ENCODE measurements around the gene FEV.
A peak's percentile ranks its signal among the peaks of the same experiment; 100 is the strongest.

FEV gene

GRCh38 chr2:219018286-219018685 lies 33.3 kb upstream of the FEV start:
- DNase-seq (ENCODE audit: extremely low spot score, insufficient read length, low read depth) (no peak), FAIRE-seq (no peak)

GRCh38 chr2:219017201-219017931 lies 32.4 kb upstream of the FEV start:
- FAIRE-seq (no peak), DNase-seq (ENCODE audit: extremely low spot score, insufficient read length, low read depth) (no peak)

- DNase-seq (ENCODE audit: extremely low spot score, insufficient read length, low read depth) (no peak), FAIRE-seq (no peak)
Observed at GRCh38 chr2:219016721-219017120, 31.7 kb upstream of the FEV start.

- DNase-seq (ENCODE audit: extremely low spot score, insufficient read length, low read depth) = no peak
- FAIRE-seq = no peak
Observed at GRCh38 chr2:219010873-219011272, 25.9 kb upstream of the FEV start.

- FAIRE-seq (peak; percentile 68), DNase-seq (ENCODE audit: extremely low spot score, insufficient read length, low read depth) (peak; percentile 35)
Observed at GRCh38 chr2:219010162-219010756, 25.3 kb upstream of the FEV start.

DNA sequence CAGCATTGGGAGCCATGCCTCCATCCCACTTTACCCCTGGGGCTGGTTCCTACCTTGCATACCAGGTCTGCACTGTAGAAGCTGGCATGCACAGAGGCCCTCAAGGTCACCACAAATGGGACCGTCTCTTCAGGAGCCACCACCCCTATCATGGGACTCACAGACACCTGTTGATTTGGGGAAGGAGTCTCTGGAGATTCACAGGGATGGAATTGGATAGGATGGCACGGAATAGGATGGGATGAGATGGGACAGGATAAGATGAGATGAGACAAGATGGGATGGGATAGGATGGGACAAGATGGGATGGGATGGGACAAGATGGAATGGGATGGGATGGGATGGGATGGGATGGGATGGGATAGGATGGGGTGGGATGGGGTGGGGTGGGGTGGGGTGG lies 24.3 kb upstream of the FEV start:
- FAIRE-seq (no peak), DNase-seq (ENCODE audit: extremely low spot score, insufficient read length, low read depth) (no peak)

- no peak for DNase-seq (ENCODE audit: extremely low spot score, insufficient read length, low read depth)
- FAIRE-seq = no peak
Observed at GRCh38 chr2:219003979-219004378, 19.0 kb upstream of the FEV start.

- no peak for DNase-seq (ENCODE audit: extremely low spot score, insufficient read length, low read depth)
- no peak for FAIRE-seq
Observed at GRCh38 chr2:219003267-219003634, 18.3 kb upstream of the FEV start.

DNA sequence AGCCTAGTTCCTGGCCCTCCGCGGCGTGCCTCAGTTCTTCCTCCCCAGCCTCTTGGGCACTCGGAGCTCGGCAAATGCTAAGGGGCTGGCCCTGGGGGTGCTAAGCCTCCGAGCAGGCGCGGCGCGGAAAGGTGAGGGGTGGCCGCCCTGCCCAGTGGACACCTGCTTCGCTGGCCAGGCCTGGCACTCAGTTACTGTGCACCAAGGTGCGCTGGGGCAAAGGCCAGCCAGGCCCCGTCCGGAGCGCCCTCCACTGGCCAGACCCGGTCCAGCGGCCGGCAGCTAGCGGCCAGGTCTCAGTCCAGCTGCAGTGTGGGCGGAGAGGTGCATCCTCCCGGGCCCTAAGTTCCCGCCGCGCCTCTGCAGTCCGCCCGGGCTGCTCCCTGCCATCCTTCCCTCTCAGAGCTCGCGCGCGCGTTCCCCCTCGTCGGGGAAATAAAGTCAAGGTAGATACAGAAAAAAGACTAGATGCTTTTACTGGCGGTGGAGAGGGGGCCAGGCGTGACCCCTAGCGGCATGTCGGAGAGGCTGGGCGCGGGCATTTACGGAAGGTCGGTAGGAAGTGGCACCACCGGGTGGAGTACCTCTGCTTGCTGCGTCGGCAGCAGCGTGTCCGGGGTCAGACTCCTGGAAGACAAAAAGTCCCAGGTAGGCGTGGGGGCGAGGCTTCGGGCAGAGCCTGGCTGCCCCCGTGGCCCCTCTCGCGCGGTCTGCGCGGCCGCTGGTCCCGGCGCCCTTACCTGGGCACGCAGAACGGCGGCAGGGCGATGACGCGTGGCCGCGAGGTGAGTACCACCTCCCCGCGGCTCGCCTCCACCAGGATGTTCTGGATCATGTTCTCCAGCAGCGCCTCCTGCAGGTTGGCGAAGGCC lies 17.6 kb upstream of the FEV start:
- FAIRE-seq (no peak), DNase-seq (ENCODE audit: extremely low spot score, insufficient read length, low read depth) (no peak)

DNA sequence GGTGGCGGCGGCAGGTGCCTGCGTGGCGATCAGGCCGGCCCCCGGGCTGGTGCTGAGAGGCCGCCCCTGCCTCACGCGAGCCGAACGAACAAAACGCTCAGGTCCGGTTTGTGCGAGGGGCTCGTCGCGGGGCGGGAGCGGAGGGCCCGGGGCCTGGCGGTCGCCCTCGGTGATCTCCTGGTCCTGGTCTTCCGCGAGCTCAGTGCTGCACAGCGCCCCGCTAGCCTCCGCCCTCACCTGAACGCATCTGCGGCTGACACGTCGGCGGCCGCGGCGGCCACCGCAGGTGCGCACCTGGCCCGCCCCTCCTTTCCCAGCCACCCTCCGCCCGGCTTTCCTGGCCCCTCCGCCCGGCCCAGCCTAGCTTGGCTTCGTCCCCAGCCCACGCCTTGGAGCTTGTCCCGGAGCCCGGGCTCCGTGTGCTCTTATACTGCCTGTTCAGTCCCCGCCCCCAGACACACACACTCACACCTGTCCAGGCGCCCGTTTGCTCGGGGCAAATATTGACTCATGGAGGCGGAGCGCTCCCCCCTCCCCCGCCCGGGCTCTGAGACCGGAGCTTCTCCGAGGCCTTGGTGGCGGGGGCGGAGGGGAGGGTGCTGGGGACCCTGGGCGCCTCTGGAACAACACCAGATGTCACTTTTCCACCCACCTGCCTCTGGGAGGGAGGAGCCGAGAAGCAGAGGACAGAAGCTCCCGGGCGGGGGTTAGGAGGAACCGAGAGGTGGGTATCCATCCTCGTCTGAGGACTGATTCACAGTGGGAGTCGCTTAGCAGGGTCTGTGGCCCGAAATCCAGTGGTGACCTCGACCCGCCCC lies 16.8 kb upstream of the FEV start:
- FAIRE-seq (no peak), DNase-seq (ENCODE audit: extremely low spot score, insufficient read length, low read depth) (peak; percentile 17)

DNA sequence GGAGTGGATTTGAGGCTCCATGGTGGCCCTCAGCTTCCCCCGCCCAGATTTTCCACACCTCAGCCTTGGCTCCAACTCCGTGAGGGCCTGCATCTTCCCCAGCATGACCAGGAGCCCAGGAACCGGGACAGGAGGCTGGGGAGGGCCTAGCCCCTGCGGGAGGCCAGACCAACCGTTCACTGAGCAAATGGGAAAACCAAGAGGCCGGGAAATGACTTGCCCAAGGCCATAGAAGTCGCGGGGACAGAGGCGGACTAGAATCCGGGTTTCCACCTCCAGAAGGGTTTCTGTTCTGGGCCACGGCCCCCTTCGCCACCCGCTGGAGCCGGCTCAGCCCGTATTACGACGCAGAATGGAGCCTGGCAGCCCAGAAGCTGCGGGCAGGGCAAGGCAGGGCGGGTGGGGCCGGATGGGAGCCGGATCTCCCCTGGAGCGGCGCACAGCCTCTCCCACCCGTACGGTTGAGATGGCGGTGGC lies 16.2 kb upstream of the FEV start:
- FAIRE-seq = no peak

DNA sequence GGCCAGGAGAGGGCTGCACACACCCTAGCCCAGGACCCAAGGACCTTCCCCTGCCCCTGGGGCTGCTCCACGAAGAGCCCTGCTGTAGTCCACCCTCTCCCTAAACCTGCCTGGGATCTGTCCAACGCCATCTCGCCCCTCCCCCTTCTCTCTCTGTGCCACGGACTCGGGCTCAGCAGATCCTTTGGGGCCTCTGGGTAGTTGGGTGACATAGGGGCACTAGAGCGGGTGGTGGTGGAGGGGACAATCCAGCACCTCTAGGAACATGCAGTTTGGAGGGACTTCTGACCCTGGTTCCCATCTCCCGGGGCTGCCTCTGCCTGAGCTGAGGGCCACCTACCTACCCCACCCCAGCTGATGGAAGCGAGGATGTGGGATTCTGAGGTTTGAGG lies 15.6 kb upstream of the FEV start:
- DNase-seq (ENCODE audit: extremely low spot score, insufficient read length, low read depth) (no peak), FAIRE-seq (no peak)

More for the DNA sequence above, 16.2 kb upstream of the FEV start:
- no peak for DNase-seq (ENCODE audit: extremely low spot score, insufficient read length, low read depth)

GRCh38 chr2:218999881-219000568 lies 15.0 kb upstream of the FEV start:
- FAIRE-seq = no peak
- DNase-seq (ENCODE audit: extremely low spot score, insufficient read length, low read depth) = no peak

DNA sequence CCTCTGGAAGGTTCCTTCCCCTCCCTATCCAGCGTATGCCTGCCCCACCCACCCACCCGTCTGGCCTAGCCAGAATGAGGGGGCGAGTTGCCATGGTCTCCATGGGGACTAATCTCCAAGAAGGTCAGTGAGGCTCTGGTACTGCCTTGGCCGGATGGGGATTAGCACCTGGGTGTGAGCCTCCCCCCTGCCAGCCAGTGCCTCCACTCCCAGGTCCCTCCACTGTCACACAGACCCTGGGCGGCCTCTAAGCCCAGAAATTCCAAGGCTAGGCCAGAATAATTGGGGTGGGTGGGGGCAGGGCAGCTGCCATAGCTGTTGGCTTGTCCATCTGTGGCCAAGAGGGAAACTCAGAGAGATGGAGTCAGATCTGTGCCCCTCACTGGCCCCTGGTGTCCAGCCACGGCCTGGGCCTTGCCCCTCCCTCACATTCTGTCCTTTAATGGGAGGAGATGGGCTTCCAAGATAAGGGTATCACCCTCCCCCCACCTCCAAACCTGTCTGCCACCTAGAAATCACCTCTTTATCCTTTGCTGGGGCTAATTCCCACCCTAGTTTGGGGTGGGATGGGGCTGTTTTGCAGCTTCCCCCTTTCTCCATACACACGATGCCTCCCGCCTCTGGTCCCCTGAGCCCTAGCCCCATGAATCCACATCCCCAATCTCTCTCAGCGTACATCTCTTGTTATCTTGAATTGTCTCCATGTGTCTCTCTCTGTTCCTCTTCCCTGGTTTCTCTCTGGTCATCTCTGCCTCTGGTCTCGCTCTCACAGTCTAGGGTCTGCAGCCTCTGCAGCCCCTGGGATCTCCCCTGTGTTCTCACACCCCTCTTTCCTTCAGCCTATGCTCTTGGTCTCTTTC lies 14.3 kb upstream of the FEV start:
- DNase-seq (ENCODE audit: extremely low spot score, insufficient read length, low read depth) = no peak
- FAIRE-seq = no peak

GRCh38 chr2:218998414-218999002 lies 13.5 kb upstream of the FEV start:
- DNase-seq (ENCODE audit: extremely low spot score, insufficient read length, low read depth) (no peak), FAIRE-seq (no peak)

- DNase-seq (ENCODE audit: extremely low spot score, insufficient read length, low read depth) = no peak
- no peak for FAIRE-seq
Observed at GRCh38 chr2:218997731-218998130, 12.7 kb upstream of the FEV start.

DNA sequence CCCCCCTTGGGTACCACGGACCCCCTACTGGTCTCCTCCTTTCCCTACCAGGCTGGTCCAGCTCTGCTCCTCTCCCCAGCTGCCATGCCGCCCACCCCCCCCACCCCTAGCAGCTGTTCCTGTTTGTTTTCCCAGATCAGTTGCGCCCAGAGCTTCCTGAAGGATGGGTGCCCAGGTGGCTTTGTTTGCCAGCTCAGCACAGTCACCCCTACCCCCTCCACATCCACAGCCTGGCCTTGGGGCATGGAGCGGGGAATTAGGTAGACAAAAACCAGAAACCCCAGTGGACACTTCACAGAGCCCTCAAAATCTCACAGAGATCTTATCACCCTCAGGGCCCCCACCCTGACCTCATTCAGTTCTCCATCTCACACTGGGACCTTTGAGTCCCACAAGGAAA lies 12.0 kb upstream of the FEV start:
- FAIRE-seq = no peak
- no peak for DNase-seq (ENCODE audit: extremely low spot score, insufficient read length, low read depth)

DNA sequence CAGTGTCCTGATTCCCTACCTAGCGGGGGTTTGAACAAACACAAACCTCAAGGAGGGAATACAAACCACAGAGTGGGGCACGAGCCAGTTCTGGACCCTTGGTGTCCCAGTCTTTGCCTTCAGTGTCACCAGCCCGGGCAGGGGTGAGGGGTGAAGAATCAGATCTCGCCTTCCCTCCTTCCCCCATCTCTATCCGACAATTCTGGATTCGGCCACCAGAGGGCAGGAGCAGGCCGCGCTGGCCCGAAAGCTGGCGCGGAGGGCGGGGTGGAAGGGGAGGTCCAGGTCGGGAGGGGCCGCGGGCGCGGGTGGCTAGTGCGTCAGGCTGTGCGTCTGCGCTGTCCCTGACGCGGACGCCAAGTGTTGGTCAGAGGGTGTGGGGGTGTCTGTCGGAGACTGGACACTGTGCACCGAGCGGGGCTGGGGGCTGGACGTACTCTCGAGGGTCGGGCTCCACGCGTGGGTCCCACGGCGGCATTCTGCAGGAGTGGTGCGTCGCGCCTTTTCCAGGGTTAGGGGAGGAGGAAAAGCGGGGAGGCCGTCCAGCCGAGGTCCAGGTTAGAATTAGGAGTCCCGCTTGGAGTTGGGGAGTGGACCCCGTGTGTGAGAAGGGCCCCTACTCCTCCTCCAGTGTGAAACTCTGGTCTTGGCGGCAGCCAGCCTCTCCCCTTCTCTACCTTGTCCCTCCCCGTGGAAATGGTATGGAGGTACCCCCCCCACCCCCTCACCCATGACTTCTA lies 11.2 kb upstream of the FEV start:
- FAIRE-seq (peak; percentile 86), DNase-seq (ENCODE audit: extremely low spot score, insufficient read length, low read depth) (peak; percentile 73)

Data from GM18507 (cell line).